SK-N-SH (cell line): ENCODE data around the gene SLC7A14. TPM values are rescaled to one million over a fixed set of nuclear protein-coding genes. Genes with fewer than 3 reads are reported as not detected.

Experiments used
- ELF1 ChIP-seq: IDR thresholded peaks from 2 replicates; pipeline ENCODE4 v1.4.0; 2012
- EP300 ChIP-seq, 2 experiments: IDR thresholded peaks; 2 replicates each; pipeline versions ENCODE4 v1.4.0 to v1.6.1; 2012; ENCODE audit warnings: borderline replicate concordance in 1 of 2, low read depth in 1 of 2, low read length in 1 of 2
- EZH2phosphoT487 ChIP-seq: fragments of 200-600 bp; sonication (generic); IDR thresholded peaks from 2 replicates; pipeline ENCODE4 v1.6.1; 2017; ENCODE audit warnings: low read depth, mixed run types, mild to moderate bottlenecking, antibody characterized with exemption, moderate library complexity, borderline replicate concordance
- GATA2 ChIP-seq: sonication (generic); formaldehyde crosslinking; IDR thresholded peaks from 2 replicates; pipeline ENCODE4 v1.5.0; 2020; ENCODE audit warnings: mild to moderate bottlenecking, missing genetic modification reagents
- JUND ChIP-seq: IDR thresholded peaks from 2 replicates; pipeline ENCODE4 v1.4.0; 2012
- MEF2A ChIP-seq: IDR thresholded peaks from 2 replicates; pipeline ENCODE4 v1.4.0; 2012; ENCODE audit warnings: low read depth, borderline replicate concordance
- MXI1 ChIP-seq: IDR thresholded peaks from 2 replicates; pipeline ENCODE4 v1.6.1; 2012; ENCODE audit warnings: mild to moderate bottlenecking, low read depth, low read length, improper control_type of control experiment
- RAD21 ChIP-seq: IDR thresholded peaks from 2 replicates; pipeline ENCODE4 v1.6.1; 2012; ENCODE audit warnings: mild to moderate bottlenecking, low read length
- RFX5 ChIP-seq: IDR thresholded peaks from 2 replicates; pipeline ENCODE4 v1.6.1; 2012; ENCODE audit warnings: mild to moderate bottlenecking, improper control_type of control experiment, low read length
- RXRA ChIP-seq: IDR thresholded peaks from 2 replicates; pipeline ENCODE4 v1.4.0; 2012; ENCODE audit warnings: low read depth, mild to moderate bottlenecking, borderline replicate concordance
- SIN3A ChIP-seq: IDR thresholded peaks from 2 replicates; pipeline ENCODE4 v1.6.1; 2012; ENCODE audit warnings: low read depth, mild to moderate bottlenecking, low read length, moderate library complexity, borderline replicate concordance
- SMC3 ChIP-seq: IDR thresholded peaks from 2 replicates; pipeline ENCODE4 v1.6.1; 2012; ENCODE audit warnings: low read depth, low read length, improper control_type of control experiment
- TAF1 ChIP-seq: IDR thresholded peaks from 2 replicates; pipeline ENCODE4 v1.6.1; 2012; ENCODE audit warnings: low read depth, mild to moderate bottlenecking, low read length, moderate library complexity, borderline replicate concordance
- YY1 ChIP-seq: IDR thresholded peaks from 2 replicates; pipeline ENCODE4 v1.4.0; 2012; ENCODE audit warnings: low read depth, mild to moderate bottlenecking
- polyA plus RNA-seq, 3 experiments: library from polyadenylated mRNA; depleted of rRNA; stranded (reverse); fragments of >200 nt; gene quantifications; 2 replicates each; pipeline ENCODE4 v1.2.3, GENCODE V29; 2012
- TF ChIP-seq, protein P1 (sequence below): fragments of 200-600 bp; sonication (generic); IDR thresholded peaks from 2 replicates; pipeline ENCODE4 v1.6.1; 2017; ENCODE audit warnings: antibody characterized with exemption, mild to moderate bottlenecking, moderate library complexity
- TF ChIP-seq, protein P2 (sequence below): fragments of 150-350 bp; IDR thresholded peaks from 2 replicates; pipeline ENCODE4 v1.6.1; 2016; ENCODE audit warnings: mild to moderate bottlenecking, low read depth, low read length
- TF ChIP-seq, protein P3 (sequence below): IDR thresholded peaks from 2 replicates; pipeline ENCODE4 v1.4.0; 2012; ENCODE audit warnings: low read depth, borderline replicate concordance
- TF ChIP-seq, protein P4 (sequence below): IDR thresholded peaks from 2 replicates; pipeline ENCODE4 v1.4.0; 2012; ENCODE audit warnings: low read depth

Gene SLC7A14
- polyA plus RNA-seq, 1 of the 3 experiments (the other 2 are of a cell fraction) = 2.5 TPM

DNA sequence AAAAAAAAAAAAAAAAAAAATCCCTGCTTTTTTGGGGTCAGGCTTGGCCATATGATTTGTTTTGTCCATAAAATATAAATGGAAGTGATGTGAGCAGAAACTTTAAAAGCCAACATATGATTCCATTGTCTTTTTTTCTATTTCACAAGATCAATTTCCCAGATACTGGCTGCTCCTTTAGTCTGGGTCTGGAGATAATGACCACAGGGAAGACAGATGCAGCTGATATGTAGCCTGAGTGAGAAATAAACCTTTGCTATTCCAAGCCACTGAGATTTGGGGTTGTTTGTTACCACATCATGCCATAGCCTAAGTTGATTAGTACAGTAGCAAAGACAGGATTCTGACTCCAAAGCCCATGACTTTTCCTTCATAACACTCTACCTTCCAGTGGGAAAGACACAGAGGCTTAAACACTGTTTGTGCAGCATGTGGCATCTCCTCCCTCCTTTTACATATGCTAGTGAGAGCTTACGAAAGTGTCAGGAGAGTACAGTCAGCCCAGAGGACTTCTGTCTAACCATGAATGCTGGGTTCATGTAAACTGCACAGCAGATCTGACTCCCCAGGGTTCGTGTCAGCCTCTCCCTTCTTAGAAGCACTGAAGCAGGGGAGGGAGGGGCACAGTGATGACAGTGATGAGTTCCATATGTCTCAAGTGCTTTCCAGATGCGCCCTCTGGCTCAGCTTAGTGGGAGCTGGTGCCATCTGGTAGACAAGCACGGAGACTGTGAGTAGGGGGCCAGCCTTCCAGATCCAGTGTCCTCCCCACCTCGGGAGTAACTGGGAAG lies 36.7 kb upstream of the SLC7A14 start (continued):
- no peak; the same call in 1 of the 2 replicates for TF ChIP-seq SIN3A
- TF ChIP-seq RFX5 = 0 out of 2 replicates have a peak, but pooled peaks have one; percentile 16
- TF ChIP-seq MEF2A = no peak
- peak; percentile 46; the same call in 1 of the 2 replicates for TF ChIP-seq RAD21
- no peak; the same call in 1 of the 2 replicates for TF ChIP-seq SMC3
- TF ChIP-seq MXI1 = no peak
- TF ChIP-seq, protein P1, sequence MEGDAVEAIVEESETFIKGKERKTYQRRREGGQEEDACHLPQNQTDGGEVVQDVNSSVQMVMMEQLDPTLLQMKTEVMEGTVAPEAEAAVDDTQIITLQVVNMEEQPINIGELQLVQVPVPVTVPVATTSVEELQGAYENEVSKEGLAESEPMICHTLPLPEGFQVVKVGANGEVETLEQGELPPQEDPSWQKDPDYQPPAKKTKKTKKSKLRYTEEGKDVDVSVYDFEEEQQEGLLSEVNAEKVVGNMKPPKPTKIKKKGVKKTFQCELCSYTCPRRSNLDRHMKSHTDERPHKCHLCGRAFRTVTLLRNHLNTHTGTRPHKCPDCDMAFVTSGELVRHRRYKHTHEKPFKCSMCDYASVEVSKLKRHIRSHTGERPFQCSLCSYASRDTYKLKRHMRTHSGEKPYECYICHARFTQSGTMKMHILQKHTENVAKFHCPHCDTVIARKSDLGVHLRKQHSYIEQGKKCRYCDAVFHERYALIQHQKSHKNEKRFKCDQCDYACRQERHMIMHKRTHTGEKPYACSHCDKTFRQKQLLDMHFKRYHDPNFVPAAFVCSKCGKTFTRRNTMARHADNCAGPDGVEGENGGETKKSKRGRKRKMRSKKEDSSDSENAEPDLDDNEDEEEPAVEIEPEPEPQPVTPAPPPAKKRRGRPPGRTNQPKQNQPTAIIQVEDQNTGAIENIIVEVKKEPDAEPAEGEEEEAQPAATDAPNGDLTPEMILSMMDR = 0 out of 2 replicates have a peak, but pooled peaks have one; percentile 13
- peak; percentile 52 for TF ChIP-seq JUND
- TF ChIP-seq, protein P2, sequence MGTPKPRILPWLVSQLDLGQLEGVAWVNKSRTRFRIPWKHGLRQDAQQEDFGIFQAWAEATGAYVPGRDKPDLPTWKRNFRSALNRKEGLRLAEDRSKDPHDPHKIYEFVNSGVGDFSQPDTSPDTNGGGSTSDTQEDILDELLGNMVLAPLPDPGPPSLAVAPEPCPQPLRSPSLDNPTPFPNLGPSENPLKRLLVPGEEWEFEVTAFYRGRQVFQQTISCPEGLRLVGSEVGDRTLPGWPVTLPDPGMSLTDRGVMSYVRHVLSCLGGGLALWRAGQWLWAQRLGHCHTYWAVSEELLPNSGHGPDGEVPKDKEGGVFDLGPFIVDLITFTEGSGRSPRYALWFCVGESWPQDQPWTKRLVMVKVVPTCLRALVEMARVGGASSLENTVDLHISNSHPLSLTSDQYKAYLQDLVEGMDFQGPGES = no peak
- TF ChIP-seq, protein P3, sequence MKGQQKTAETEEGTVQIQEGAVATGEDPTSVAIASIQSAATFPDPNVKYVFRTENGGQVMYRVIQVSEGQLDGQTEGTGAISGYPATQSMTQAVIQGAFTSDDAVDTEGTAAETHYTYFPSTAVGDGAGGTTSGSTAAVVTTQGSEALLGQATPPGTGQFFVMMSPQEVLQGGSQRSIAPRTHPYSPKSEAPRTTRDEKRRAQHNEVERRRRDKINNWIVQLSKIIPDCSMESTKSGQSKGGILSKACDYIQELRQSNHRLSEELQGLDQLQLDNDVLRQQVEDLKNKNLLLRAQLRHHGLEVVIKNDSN = no peak
- TF ChIP-seq RXRA = no peak; the same call in 1 of the 2 replicates
- peak; percentile 88 for TF ChIP-seq GATA2 (CRISPR knock-in tag)
- no peak for TF ChIP-seq TAF1
- TF ChIP-seq, protein P4, sequence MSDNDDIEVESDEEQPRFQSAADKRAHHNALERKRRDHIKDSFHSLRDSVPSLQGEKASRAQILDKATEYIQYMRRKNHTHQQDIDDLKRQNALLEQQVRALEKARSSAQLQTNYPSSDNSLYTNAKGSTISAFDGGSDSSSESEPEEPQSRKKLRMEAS = peak; percentile 75; the same call in 1 of the 2 replicates
- TF ChIP-seq EP300 (IDR thresholded peaks at IDR 0.05; ENCODE audit: borderline replicate concordance in 1 of 2, low read depth in 1 of 2, low read length in 1 of 2) = peak; percentile 69 to 95; a peak in 3 of 4 replicates
- TF ChIP-seq ELF1 = no peak
- no peak for TF ChIP-seq YY1
- TF ChIP-seq EZH2phosphoT487 = no peak
